Measurements from ENCODE around the gene KDM2A.

GRCh38 chr11:67242548-67242947 lies 123.5 kb downstream of the KDM2A start:
- TF ChIP-seq, protein P1, sequence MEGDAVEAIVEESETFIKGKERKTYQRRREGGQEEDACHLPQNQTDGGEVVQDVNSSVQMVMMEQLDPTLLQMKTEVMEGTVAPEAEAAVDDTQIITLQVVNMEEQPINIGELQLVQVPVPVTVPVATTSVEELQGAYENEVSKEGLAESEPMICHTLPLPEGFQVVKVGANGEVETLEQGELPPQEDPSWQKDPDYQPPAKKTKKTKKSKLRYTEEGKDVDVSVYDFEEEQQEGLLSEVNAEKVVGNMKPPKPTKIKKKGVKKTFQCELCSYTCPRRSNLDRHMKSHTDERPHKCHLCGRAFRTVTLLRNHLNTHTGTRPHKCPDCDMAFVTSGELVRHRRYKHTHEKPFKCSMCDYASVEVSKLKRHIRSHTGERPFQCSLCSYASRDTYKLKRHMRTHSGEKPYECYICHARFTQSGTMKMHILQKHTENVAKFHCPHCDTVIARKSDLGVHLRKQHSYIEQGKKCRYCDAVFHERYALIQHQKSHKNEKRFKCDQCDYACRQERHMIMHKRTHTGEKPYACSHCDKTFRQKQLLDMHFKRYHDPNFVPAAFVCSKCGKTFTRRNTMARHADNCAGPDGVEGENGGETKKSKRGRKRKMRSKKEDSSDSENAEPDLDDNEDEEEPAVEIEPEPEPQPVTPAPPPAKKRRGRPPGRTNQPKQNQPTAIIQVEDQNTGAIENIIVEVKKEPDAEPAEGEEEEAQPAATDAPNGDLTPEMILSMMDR (IDR thresholded peaks at IDR 0.05; ENCODE audit: low read depth, low read length), result no peak
- no peak for TF ChIP-seq MAX (IDR thresholded peaks at IDR 0.05; ENCODE audit: low read depth, low read length)
- no peak for TF ChIP-seq POLR2A (IDR thresholded peaks at IDR 0.05; ENCODE audit: extremely low read depth, insufficient read length)

Data from NB4 (cell line).